ENCODE data around the gene SH3BP5.

Gene SH3BP5

GRCh38 chr3:15323063-15323462 is 9.3 kb downstream of the SH3BP5 start:
- DNase-seq = no peak

- DNase-seq = no peak
Observed at GRCh38 chr3:15321349-15321748, 11.0 kb downstream of the SH3BP5 start.

GRCh38 chr3:15319575-15319974 is 12.8 kb downstream of the SH3BP5 start:
- DNase-seq = no peak

- no peak for DNase-seq
Observed at GRCh38 chr3:15319136-15319535, 13.2 kb downstream of the SH3BP5 start.

- DNase-seq = no peak
Observed at GRCh38 chr3:15318661-15319060, 13.7 kb downstream of the SH3BP5 start.

GRCh38 chr3:15316998-15317435 is 15.4 kb downstream of the SH3BP5 start:
- DNase-seq = no peak

- no peak for DNase-seq
Observed at GRCh38 chr3:15315003-15315402, 17.4 kb downstream of the SH3BP5 start.

- DNase-seq = no peak
Observed at GRCh38 chr3:15314276-15314675, 18.1 kb downstream of the SH3BP5 start.

- DNase-seq = peak; percentile 39
Observed at GRCh38 chr3:15313461-15313860, 18.9 kb downstream of the SH3BP5 start.

- no peak for DNase-seq
Observed at GRCh38 chr3:15312550-15312949, 19.8 kb downstream of the SH3BP5 start.

GRCh38 chr3:15310491-15311370 is 21.7 kb downstream of the SH3BP5 start:
- DNase-seq = peak; percentile 63

GRCh38 chr3:15309662-15310335 is 22.6 kb downstream of the SH3BP5 start:
- DNase-seq = no peak

- no peak for DNase-seq
Observed at GRCh38 chr3:15307580-15307979, 24.8 kb downstream of the SH3BP5 start.

- no peak for DNase-seq
Observed at GRCh38 chr3:15306979-15307359, 25.4 kb downstream of the SH3BP5 start.

GRCh38 chr3:15305359-15305844 is 27.0 kb downstream of the SH3BP5 start:
- no peak for DNase-seq

- DNase-seq = no peak
Observed at GRCh38 chr3:15303728-15304127, 28.7 kb downstream of the SH3BP5 start.

- no peak for DNase-seq
Observed at GRCh38 chr3:15303216-15303615, 29.2 kb downstream of the SH3BP5 start.

GRCh38 chr3:15301761-15302160 is 30.6 kb downstream of the SH3BP5 start:
- DNase-seq = no peak

- no peak for DNase-seq
Observed at GRCh38 chr3:15300323-15301078, 31.9 kb downstream of the SH3BP5 start.

GRCh38 chr3:15299036-15299435 is 33.4 kb downstream of the SH3BP5 start:
- no peak for DNase-seq

- DNase-seq = no peak
Observed at GRCh38 chr3:15298504-15298903, 33.9 kb downstream of the SH3BP5 start.

GRCh38 chr3:15297608-15298350 is 34.6 kb downstream of the SH3BP5 start:
- DNase-seq = no peak

- DNase-seq = no peak
Observed at GRCh38 chr3:15295506-15295905, 36.9 kb downstream of the SH3BP5 start.

Measured in CD4-positive, alpha-beta T cell treated with Interleukin-17A for 1 hour (primary cell).